ENCODE results near the gene ATP1B1.
"Not testable (repeated sequence)": the region's sequence is repeated elsewhere in the genome, so short reads cannot be mapped to it uniquely, and the experiment has no call there.

Gene ATP1B1

GRCh38 chr1:169146576-169147214 is 40.2 kb downstream of the ATP1B1 start:
- DNase-seq, result no peak

- no peak for DNase-seq
These were observed 42.2 kb downstream of the ATP1B1 start for GRCh38 chr1:169148472-169149252.

- no peak for DNase-seq
These were observed 43.2 kb downstream of the ATP1B1 start for GRCh38 chr1:169149555-169150286.

- DNase-seq, result no peak
These were observed 44.3 kb downstream of the ATP1B1 start for GRCh38 chr1:169150641-169151337.

- no peak for DNase-seq
These were observed 44.9 kb downstream of the ATP1B1 start for GRCh38 chr1:169151338-169151837.

GRCh38 chr1:169155675-169156074 is 49.2 kb downstream of the ATP1B1 start:
- no peak for DNase-seq

GRCh38 chr1:169156580-169156979 is 50.1 kb downstream of the ATP1B1 start:
- DNase-seq, result no peak

GRCh38 chr1:169160845-169161495 is 54.5 kb downstream of the ATP1B1 start:
- DNase-seq, result no peak

GRCh38 chr1:169161496-169162194 is 55.2 kb downstream of the ATP1B1 start:
- DNase-seq, result no peak

- DNase-seq, result no peak
These were observed 56.6 kb downstream of the ATP1B1 start for GRCh38 chr1:169163059-169163458.

- DNase-seq, result no peak
These were observed 69.0 kb downstream of the ATP1B1 start for GRCh38 chr1:169175461-169175860.

GRCh38 chr1:169179431-169179830 is 72.9 kb downstream of the ATP1B1 start:
- DNase-seq, result not testable (repeated sequence)

- no peak for DNase-seq
These were observed 73.7 kb downstream of the ATP1B1 start for GRCh38 chr1:169180174-169180573.

Data from DMS 273 treated with DMSO at 0.1 percent for 48 hours (cell line).